NCI-H510A treated with DMSO at 0.1 percent for 48 hours (cell line): Measurements from ENCODE around the gene CCDC127.

Experiments used
- DNase-seq: peaks from one replicate; lab custom pipeline; 2025; lab: John Stamatoyannopoulos, UW

Gene CCDC127

DNA sequence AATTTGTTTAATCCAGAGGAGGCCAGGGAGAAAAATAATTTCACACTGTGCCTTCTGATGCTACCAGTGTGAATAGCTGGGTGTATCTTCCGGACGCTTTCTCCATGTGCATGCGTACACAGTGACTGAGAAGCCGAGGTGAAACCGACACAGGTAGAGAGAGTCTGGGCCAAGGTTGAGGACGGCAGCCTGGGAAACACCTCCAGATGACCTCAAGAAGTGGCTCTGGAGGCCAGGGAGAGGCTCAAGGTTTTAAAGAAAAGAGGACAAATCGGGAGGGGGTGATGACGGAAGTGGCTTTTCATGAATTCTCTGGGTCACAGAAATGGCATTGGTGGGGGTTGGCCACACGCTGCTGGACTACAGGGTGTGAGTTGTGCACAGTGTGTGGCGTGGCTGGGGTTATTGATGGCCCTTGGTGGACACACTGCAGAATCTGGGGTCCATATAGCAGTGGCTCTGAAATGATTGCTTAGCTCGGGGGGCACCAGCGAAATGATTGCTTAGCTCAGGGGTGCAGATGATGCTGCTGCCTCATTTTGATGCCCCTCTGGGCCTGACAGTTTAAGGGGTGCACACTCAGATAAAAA lies 60.7 kb downstream of the CCDC127 start:
- DNase-seq = no peak

- no peak for DNase-seq
Observed at GRCh38 chr5:156411-157072, 61.4 kb downstream of the CCDC127 start.

DNA sequence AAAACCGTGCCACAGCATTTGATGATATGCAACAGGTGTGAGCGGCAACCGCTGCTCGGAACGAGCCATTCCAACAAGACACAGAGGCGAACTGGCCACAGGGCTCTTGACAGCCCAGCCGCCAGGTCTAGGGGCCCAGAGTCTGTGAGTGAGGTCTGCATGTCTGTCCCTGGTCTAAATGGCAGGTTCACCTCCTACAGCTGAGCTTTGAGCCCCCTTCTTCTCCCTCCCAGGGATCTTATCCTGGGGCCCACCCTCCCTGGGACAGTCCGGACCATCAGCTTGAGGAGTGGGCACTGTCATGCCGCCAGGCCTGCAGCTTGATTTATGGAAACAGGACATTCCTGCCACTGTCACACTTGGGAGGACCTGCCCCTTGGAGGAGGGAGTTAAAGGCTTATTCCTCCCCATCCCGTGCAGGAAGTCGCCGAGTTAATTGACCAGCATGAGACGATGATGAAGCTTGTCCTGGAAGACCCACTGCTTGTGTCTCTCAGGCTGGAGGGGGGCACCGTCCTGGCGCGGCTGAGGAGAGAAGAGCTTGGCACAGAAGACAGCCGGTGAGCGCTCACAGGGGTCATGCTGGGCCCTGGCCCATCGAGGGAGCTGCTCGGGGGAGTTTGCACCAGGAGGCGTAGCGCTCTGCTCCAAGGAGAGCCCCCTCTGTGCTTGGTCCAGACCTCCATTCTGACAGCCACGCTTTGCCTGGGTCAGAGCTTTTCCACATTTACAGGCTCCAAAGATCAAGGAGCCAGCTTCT lies 62.1 kb downstream of the CCDC127 start:
- DNase-seq = no peak

DNA sequence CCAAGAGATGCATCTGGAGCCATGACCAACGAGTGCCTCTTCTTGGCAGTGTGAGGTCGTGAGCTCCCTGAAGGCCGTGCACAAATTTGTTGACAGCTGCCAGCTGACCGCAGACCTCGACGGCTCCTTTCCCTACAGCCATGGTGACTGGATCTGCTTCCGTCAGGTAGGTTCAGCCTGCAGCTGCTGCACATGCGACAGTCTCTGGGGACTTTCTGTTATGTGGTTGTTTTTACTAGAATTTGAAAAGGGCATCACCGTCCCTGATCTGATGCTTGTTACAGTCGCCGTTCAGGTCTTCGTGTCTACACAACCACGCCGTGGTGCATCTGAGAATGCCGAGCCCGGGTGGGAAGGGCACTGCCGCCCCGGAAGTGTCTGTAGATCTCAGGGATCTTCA lies 63.1 kb downstream of the CCDC127 start:
- no peak for DNase-seq

GRCh38 chr5:154236-154635 lies 63.7 kb downstream of the CCDC127 start:
- DNase-seq = no peak

DNA sequence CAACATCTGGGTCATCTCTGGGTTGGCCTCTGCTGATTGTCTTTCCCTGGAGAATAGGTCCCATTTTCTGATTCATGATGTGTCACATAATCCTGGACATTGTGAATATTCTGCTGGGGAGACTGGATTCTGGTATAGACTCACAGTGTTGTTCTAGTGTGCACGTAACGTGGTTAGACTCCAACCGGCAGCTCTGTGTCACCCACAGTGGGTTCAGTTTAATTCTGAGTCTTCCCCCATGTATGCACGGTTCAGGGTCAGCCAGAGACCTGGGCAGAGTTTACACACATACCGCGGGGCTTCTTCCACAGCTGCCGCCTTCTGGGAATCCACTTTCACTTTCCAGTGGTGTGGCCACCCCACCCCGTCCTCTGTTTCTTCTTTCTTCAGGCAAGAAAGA lies 64.7 kb downstream of the CCDC127 start:
- no peak for DNase-seq

DNA sequence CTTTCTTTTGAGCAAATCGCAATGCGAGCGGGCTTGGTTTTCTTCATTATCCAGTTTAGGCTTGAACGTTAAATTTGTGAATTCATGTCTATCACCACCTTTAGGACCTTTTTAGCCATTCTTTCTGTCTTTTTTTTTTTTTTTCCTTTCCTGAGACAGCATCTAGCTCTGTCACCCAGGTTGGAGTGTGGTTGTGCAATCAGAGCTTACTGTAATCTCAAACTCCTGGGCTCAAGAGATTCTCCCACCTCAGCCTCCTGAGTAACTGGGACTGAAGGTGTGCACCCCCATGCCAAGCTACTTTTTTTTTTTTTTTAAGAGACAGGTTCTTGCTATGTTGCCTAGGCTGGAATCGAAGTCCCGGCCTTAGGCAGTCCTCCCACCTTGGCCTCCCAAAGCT lies 65.9 kb downstream of the CCDC127 start:
- DNase-seq = no peak

DNA sequence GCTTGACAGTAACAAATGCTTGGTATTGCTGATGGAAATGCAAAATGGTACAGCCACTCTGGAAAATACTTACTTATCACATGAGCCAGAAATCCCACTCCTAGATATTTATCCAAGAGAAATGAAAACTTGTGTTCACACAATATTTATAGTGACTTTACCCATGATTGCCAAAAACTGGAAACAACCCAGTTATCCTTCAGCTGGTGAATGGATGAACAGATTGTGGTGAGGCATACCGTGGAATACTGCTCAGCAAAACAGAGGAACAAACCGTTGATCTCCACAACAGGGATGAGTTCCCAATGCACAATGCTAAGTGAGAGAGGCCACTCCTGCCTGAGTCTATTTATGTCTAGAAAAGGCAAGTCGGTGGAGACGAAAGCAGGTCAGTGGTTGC lies 67.2 kb downstream of the CCDC127 start:
- DNase-seq = no peak

GRCh38 chr5:149745-150485 lies 68.0 kb downstream of the CCDC127 start:
- DNase-seq = peak; percentile 69

DNA sequence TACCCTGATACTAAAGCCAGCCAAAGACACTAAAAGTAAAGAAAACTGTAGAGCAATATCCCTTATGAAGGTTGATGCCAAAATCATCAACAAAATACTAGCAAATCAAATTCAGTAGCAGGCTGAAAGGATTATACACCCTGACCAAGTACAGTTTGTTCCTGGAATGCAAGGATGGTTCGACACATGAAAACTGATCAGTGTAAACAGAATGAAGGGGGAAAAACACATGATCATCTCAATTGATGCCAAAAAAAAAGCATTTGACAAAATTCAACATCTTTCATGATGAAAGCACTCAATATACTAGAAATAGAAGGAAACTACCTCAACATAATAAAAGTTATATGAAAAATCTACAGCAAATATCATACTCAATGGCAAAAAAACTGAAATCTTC lies 70.2 kb downstream of the CCDC127 start:
- DNase-seq = no peak
